Measurements from ENCODE around the gene SYT12. TPM values are rescaled to one million over a fixed set of nuclear protein-coding genes. Genes with fewer than 3 reads are reported as not detected.

SYT12 gene
- total RNA-seq, 2 experiments from 2014 or later = 0.11 TPM; not detected in 1

DNA sequence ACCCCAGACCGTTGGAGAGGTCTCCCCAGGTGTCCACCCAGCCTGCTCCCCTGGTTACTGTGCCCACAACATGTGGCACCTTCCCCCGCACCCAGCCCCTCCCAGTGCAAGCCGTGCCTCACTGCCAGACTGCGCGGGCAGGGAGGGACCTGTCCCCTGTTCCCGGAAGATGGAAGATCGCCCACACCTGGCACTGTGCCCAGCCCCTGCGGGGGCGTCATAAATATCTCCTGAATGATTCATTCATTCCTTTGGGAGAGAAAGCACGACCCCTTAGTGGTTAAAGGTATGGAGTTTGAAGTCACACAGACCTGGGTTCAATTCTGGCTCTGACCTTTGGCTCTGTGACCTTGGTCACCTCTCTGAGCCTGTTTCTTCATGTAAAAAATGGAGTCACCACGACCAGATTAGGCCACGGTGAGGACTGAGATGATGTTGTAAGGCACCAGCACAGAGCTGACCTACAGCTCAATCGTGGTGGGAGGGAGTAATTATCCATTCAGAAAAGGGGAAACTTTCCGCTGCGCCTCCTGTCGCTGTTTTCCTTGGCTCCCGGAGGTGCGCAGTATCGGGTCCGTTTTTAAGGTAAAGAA, 497 bp upstream of the SYT12 start:
- H3K4me3 Mint-ChIP-seq = no peak overlapping the region
- H3K9me3 Mint-ChIP-seq (ENCODE audit: low read depth) = peaks cover 3% of the 10 kb centered on the region
- peak; percentile 16 for DNase-seq
- no peak overlapping the region for H3K27ac Mint-ChIP-seq
- peaks cover 34% of the 10 kb centered on the region for H3K27me3 Mint-ChIP-seq
- H3K4me1 Mint-ChIP-seq = peaks cover 33% of the 10 kb centered on the region
- H3K36me3 Mint-ChIP-seq (ENCODE audit: low read depth) = peaks cover 1% of the 10 kb centered on the region
- POLR2A ChIA-PET = interaction anchor here (0.8 kb wide), 2 partner anchors 22 to 286 kb away, joined by 3 read pairs; no protein-coding TSS in a partner anchor
- intact Hi-C loops (cut with DNase I, micrococcal nuclease) = loop anchor here in 1 of 2 experiments (5.0 kb wide), 1 partner anchor 65 kb away; the partner anchor contains the start of gene PC
- ATAC-seq = no peak
- CTCF ChIA-PET = interaction anchor here (1.0 to 1.8 kb wide), 4 partner anchors 16 to 202 kb away, joined by 3 to 7 read pairs (median 4); no protein-coding TSS in a partner anchor

DNA sequence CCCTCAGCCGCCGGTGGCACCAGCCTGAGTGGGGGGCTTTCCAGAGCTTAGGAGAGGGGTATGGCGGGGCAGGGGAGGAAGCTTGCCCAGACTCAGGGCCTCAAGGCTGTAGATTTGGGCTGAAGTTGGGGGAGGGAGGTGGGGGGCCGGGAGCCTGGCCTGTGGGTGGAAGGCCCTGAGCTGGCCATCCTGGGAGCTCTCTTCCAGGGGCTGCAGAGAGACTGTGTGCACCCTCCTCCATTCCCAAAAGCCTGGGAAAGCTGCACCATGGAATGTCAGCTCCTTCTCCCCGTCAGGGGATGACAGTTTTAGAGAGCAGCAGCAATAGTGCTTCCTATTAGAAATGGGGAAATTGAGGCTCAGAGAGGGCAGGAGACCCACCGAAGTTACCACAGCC, 1.0 kb downstream of the SYT12 start:
- POLR2A ChIA-PET = no interaction called here
- Mint-ChIP-seq H3K4me1 (peaks cover 33% of the 10 kb centered on the region), H3K27me3 (peaks cover 40% of the 10 kb centered on the region), H3K4me3 (peak overlapping the region; percentile 17), H3K9me3 (ENCODE audit: low read depth) (no peaks in the 10 kb centered on the region), H3K27ac (no peak overlapping the region), H3K36me3 (ENCODE audit: low read depth) (no peaks in the 10 kb centered on the region)
- CTCF ChIA-PET = interaction anchor here (0.5 to 1.5 kb wide), 2 partner anchors 30 to 358 kb away, joined by 3 to 7 read pairs; no protein-coding TSS in a partner anchor
- intact Hi-C loops (cut with DNase I, micrococcal nuclease) = loop anchor here in 1 of 2 experiments (5.0 kb wide), 1 partner anchor 67 kb away; the partner anchor contains the start of gene PC
- ATAC-seq = no peak
- no peak for DNase-seq

DNA sequence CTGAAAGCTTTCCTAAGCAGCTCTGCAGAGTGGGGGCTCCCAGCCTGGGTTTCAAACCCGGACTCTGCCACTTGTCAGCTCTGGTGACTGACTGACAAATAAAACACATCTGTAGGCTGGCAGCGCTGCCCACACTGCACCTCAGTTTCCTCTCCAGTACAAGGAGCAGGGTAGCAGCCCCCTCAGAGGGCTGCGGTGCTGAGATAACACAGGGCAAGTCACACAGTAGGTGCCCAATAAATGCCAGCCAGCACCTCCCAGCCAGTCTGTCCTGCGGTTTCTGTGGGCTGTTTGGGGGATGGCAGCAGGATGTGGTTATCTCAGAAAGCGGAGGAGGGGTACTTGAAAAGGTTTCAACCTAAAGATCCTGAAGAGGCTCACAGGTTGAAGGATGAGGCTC, 1.5 kb downstream of the SYT12 start:
- Mint-ChIP-seq H3K9me3 (ENCODE audit: low read depth) (no peaks in the 10 kb centered on the region), H3K4me3 (no peak overlapping the region), H3K27me3 (peaks cover 43% of the 10 kb centered on the region), H3K36me3 (ENCODE audit: low read depth) (no peaks in the 10 kb centered on the region), H3K27ac (no peak overlapping the region), H3K4me1 (peaks cover 33% of the 10 kb centered on the region)
- CTCF ChIA-PET = interaction anchor here (1.5 kb wide), 1 partner anchor 30 kb away, joined by 7 read pairs; no protein-coding TSS in a partner anchor
- DNase-seq = peak; percentile 79
- peak; percentile 65 for ATAC-seq
- POLR2A ChIA-PET = no interaction called here
- intact Hi-C loops (cut with DNase I, micrococcal nuclease) = loop anchor here in 1 of 2 experiments (5.0 kb wide), 1 partner anchor 67 kb away; the partner anchor contains the start of gene PC

DNA sequence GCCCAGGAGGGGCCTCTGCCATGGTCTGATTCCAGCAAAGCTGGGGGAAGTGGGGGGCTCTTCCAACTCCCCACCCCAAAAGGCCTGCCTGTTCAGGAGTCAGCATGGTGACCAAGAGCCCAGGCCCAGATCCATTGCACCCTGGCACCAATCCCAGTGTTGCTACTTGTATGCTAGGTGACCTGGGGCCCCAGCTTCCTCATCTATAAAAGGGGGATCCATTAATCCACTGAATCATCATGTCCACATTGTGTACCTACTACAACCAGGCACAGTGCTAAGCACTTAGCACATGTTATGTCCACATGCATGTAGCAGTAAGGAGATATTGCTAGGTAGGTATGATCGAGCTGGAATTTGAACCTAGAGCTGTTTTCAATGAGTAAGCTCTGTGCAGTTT, 2.0 kb downstream of the SYT12 start:
- DNase-seq (no peak), ATAC-seq (no peak)
- POLR2A ChIA-PET = interaction anchor here (0.5 kb wide), 1 partner anchor 31 kb away, joined by 3 read pairs; no protein-coding TSS in a partner anchor
- intact Hi-C loops (cut with DNase I, micrococcal nuclease) = loop anchor here in 1 of 2 experiments (5.0 kb wide), 1 partner anchor 68 kb away; the partner anchor contains the start of gene PC
- CTCF ChIA-PET = interaction anchor here (1.0 to 1.5 kb wide), 2 partner anchors 9 to 29 kb away, joined by 4 to 7 read pairs; no protein-coding TSS in a partner anchor
- Mint-ChIP-seq H3K27ac (no peak overlapping the region), H3K27me3 (peaks cover 44% of the 10 kb centered on the region), H3K4me1 (peaks cover 33% of the 10 kb centered on the region), H3K36me3 (ENCODE audit: low read depth) (no peaks in the 10 kb centered on the region), H3K4me3 (no peak overlapping the region), H3K9me3 (ENCODE audit: low read depth) (no peaks in the 10 kb centered on the region)

DNA sequence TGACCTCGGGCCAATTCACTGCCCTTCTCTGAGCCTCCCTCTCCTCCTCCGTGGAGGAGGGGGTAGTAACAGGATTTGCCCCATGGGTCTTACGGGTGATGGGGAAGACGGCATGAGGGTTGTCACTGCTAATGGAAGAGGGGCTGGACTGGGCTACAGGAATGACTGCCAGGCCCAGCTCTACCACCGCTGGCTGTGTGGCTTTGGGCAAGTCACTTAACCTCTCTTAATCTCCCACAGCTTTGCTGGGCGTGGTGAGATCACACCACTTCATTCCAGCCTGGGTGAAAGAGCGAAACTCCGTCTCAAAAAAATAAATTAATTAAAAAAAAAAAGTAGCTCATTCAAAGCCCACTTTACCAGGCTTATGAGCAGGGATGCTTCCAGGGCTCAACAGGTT, 2.8 kb downstream of the SYT12 start:
- ChIA-PET POLR2A (interaction anchor here (0.6 kb wide), 1 partner anchor 453 kb away, joined by 3 read pairs; no protein-coding TSS in a partner anchor), CTCF (interaction anchor here (0.6 to 1.2 kb wide), 4 partner anchors 9 to 593 kb away, joined by 3 to 4 read pairs (median 4); no protein-coding TSS in a partner anchor)
- intact Hi-C loops (cut with DNase I, micrococcal nuclease) = no loop called here
- peaks cover 33% of the 10 kb centered on the region for H3K4me1 Mint-ChIP-seq
- ATAC-seq = no peak
- no peak overlapping the region for H3K27ac Mint-ChIP-seq
- no peaks in the 10 kb centered on the region for H3K9me3 Mint-ChIP-seq (ENCODE audit: low read depth)
- peaks cover 45% of the 10 kb centered on the region for H3K27me3 Mint-ChIP-seq
- H3K36me3 Mint-ChIP-seq (ENCODE audit: low read depth) = no peaks in the 10 kb centered on the region
- no peak for DNase-seq
- no peak overlapping the region for H3K4me3 Mint-ChIP-seq

DNA sequence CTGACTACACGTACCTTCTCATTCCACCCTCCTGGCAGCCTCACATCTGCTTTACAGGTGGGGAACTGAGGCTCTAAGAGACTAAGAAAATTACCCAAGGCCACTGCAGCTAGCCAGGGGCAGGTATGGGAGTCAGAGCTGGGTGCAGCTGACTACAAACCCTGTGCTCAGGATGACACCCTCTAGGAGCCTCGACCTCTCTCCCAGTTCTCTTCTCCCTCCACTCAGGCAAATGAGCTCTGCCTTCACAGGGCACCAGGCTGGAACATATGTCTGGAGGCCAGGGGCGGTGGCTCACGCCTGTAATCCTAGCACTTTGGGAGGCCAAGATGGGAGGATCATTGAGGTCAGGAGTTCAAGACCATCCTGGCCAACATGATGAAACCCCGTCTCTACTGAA, 4.0 kb downstream of the SYT12 start:
- no peaks in the 10 kb centered on the region for H3K36me3 Mint-ChIP-seq (ENCODE audit: low read depth)
- H3K4me1 Mint-ChIP-seq = peaks cover 28% of the 10 kb centered on the region
- no peak overlapping the region for H3K4me3 Mint-ChIP-seq
- H3K27ac Mint-ChIP-seq = no peak overlapping the region
- ChIA-PET POLR2A (no interaction called here), CTCF (interaction anchor here (0.6 to 1.2 kb wide), 2 partner anchors 26 to 44 kb away, joined by 3 to 4 read pairs; no protein-coding TSS in a partner anchor)
- intact Hi-C loops (cut with DNase I, micrococcal nuclease) = no loop called here
- ATAC-seq = no peak
- no peak for DNase-seq
- H3K9me3 Mint-ChIP-seq (ENCODE audit: low read depth) = no peaks in the 10 kb centered on the region
- H3K27me3 Mint-ChIP-seq = peaks cover 44% of the 10 kb centered on the region

DNA sequence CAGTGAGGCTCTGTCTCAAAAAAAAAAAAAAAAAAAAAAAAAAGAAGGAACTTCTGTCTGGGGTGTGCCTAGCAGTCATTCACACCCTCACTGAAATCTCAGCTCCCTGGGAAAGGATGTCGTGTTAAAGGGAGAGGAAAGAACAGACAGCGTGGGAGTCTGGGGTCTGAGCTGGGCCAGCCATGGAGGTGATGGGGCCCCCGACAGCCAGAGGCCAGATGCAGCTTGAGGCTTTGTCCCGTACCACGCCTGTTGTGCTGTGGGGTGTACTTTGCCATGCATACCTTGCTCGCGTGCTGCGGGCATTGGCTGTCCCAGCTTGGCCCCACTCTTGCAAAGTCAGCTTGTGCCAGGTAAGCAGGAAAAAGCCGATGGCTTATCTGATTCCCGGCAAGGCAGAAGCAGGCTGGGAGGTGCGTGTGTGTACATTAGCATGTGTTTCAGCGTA, 4.6 kb downstream of the SYT12 start:
- Mint-ChIP-seq H3K36me3 (ENCODE audit: low read depth) (no peaks in the 10 kb centered on the region), H3K4me1 (peaks cover 23% of the 10 kb centered on the region), H3K27ac (no peak overlapping the region), H3K9me3 (ENCODE audit: low read depth) (no peaks in the 10 kb centered on the region), H3K27me3 (peaks cover 40% of the 10 kb centered on the region), H3K4me3 (no peak overlapping the region)
- intact Hi-C loops (cut with DNase I, micrococcal nuclease) = no loop called here
- POLR2A ChIA-PET = interaction anchor here (0.6 kb wide), 1 partner anchor 217 kb away, joined by 3 read pairs; no protein-coding TSS in a partner anchor
- no peak for DNase-seq
- ATAC-seq = no peak
- CTCF ChIA-PET = interaction anchor here (0.6 to 0.9 kb wide), 2 partner anchors 44 kb away, joined by 3 read pairs; no protein-coding TSS in a partner anchor

DNA sequence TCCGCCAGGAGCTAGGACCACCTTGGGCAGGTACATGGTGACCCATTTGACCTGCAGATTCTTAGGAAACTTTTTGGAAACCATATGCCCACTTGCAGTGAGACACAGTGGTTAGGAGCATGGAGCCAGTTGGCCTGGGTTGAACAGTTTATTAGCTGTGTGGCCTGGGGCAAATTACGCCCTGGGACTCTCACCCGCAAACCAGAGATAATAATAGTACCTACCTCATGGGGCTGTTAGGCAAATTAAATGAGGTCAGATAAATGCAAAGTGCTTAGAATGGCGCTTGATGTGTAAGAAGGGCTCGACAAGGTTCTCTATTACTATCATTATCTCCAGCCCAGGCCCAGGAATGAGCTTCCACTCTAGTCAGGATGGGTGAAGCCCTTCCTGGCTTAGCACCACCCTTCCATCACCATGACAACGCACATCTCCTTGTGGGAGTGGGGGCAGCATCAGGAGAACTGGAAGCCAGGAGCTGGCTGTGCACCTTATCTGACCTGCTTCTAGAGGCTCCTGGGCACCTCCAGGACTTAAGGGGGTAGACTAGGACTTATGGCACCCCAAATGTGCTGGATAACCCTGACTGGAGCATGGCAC, 5.1 kb downstream of the SYT12 start:
- H3K4me1 Mint-ChIP-seq = peaks cover 21% of the 10 kb centered on the region
- CTCF ChIA-PET = interaction anchor here (0.9 kb wide), 1 partner anchor 43 kb away, joined by 3 read pairs; no protein-coding TSS in a partner anchor
- intact Hi-C loops (cut with DNase I, micrococcal nuclease) = no loop called here
- POLR2A ChIA-PET = interaction anchor here (0.6 kb wide), 1 partner anchor 216 kb away, joined by 3 read pairs; no protein-coding TSS in a partner anchor
- H3K27ac Mint-ChIP-seq = no peak overlapping the region
- DNase-seq = no peak
- no peak for ATAC-seq
- no peaks in the 10 kb centered on the region for H3K9me3 Mint-ChIP-seq (ENCODE audit: low read depth)
- no peak overlapping the region for H3K4me3 Mint-ChIP-seq
- peaks cover 39% of the 10 kb centered on the region for H3K27me3 Mint-ChIP-seq
- H3K36me3 Mint-ChIP-seq (ENCODE audit: low read depth) = no peaks in the 10 kb centered on the region

DNA sequence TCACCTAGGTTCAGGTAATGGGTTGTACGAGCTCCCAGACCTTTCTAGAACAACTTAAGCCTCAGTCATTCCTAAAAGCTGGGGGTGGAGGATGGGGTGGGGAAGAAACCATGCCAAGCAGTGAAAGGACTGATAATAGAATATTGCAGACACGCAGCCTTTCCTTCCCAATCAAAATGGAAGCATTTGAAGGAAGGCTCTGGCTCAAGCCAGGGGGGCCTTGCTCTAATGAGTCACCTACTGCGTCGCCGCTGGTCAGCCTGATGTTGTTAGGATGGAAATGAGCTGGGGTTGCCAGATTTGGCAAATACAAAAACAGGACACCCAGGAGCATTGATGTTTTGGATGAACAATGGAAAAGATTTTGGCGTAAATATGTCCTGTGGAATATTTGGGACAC, 6.2 kb downstream of the SYT12 start:
- Mint-ChIP-seq H3K9me3 (ENCODE audit: low read depth) (no peaks in the 10 kb centered on the region), H3K27me3 (peaks cover 33% of the 10 kb centered on the region), H3K4me1 (peaks cover 14% of the 10 kb centered on the region), H3K4me3 (no peak overlapping the region), H3K27ac (no peak overlapping the region), H3K36me3 (ENCODE audit: low read depth) (no peaks in the 10 kb centered on the region)
- POLR2A ChIA-PET = no interaction called here
- ATAC-seq (no peak), DNase-seq (no peak)
- intact Hi-C loops (cut with DNase I, micrococcal nuclease) = no loop called here
- CTCF ChIA-PET = interaction anchor here (0.6 to 0.7 kb wide), 2 partner anchors 14 to 132 kb away, joined by 3 to 4 read pairs; no protein-coding TSS in a partner anchor

DNA sequence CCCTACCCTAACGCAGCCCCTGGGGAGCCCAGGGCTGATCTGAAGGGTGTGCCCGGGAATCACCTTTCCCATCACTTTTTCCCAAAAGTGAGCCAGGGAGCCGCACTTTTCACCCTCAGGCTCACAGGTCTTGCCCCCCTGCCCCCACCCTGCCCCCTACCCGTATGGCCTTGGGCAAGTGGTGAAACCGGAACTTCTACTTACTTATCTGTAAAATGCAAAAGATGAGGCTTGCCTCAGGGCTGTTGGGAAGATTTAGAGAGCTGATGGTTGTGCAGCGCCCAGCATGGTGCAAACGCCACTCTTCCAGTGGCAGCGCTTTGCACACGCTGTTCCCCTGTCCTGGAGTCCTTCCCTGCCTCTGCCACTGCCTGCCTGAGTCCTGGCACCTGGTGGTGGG, 8.0 kb downstream of the SYT12 start:
- no peaks in the 10 kb centered on the region for H3K4me1 Mint-ChIP-seq
- ChIA-PET CTCF (no interaction called here), POLR2A (no interaction called here)
- H3K27me3 Mint-ChIP-seq = peaks cover 26% of the 10 kb centered on the region
- intact Hi-C loops (cut with DNase I, micrococcal nuclease) = no loop called here
- ATAC-seq (no peak), DNase-seq (no peak)
- H3K27ac Mint-ChIP-seq = no peak overlapping the region
- no peaks in the 10 kb centered on the region for H3K9me3 Mint-ChIP-seq (ENCODE audit: low read depth)
- no peak overlapping the region for H3K4me3 Mint-ChIP-seq
- H3K36me3 Mint-ChIP-seq (ENCODE audit: low read depth) = no peaks in the 10 kb centered on the region

DNA sequence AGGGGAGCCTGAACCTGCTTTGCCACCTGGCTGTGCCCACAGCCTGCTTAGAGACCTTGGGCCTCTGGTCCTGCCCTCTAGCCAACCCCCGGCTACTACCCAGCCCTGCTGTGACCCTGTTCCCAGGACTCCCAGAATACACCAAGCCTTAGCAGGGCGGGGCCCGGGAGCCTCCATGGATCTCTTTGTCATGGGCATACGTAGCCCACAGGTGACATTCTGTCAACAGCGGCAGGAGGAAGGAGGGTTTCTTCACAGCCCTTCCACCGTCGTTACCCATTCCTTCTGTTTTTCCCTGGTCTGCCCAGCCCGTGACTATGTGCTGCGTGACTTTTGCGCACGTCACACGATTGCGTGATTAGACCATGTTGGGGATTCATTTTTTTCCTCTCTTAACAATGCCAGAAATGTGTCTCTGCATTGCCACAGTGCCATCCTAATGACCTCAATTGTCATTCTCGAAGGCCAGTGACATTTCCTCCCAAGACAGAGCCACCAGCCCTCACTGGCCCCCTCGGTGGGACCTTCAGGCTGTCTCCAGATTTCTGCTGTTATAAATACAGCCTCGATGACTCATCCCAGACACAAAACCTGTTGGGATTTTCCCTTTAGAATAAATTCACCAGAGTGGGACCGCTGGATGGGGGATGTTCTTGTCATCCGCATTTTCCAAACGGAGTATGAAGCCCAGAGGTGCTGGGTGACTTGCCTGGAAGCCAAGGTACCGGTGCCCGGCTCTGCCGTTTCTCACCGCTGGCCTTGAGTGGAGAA, 9.0 kb downstream of the SYT12 start:
- Mint-ChIP-seq H3K9me3 (ENCODE audit: low read depth) (no peaks in the 10 kb centered on the region), H3K36me3 (ENCODE audit: low read depth) (no peaks in the 10 kb centered on the region), H3K27ac (no peak overlapping the region), H3K27me3 (peaks cover 28% of the 10 kb centered on the region), H3K4me3 (no peak overlapping the region), H3K4me1 (no peaks in the 10 kb centered on the region)
- ChIA-PET POLR2A (no interaction called here), CTCF (no interaction called here)
- DNase-seq (no peak), ATAC-seq (no peak)
- intact Hi-C loops (cut with DNase I, micrococcal nuclease) = no loop called here

All from activated CD4-positive, alpha-beta T cell treated with anti-CD3 and anti-CD28 coated beads for 36 hours (primary cell).